HG02884 (cell line): ENCODE measurements around the gene SLC24A3.
"Not testable (repeated sequence)": the region's sequence is repeated elsewhere in the genome, so short reads cannot be mapped to it uniquely, and the experiment has no call there.

Experiments
- ATAC-seq: cut with Tn5 transposase; IDR thresholded peaks from one replicate; pipeline ENCODE4 v1.9.1; 2021; ENCODE audit warnings: mild to moderate bottlenecking, moderate library complexity; ENCODE audit not compliant: unreplicated experiment

Gene SLC24A3

GRCh38 chr20:19659448-19659847 lies 447.0 kb downstream of the SLC24A3 start:
- ATAC-seq = no peak

- ATAC-seq = no peak
Measured at GRCh38 chr20:19660808-19661378, 448.5 kb downstream of the SLC24A3 start.

GRCh38 chr20:19661717-19662636 lies 449.5 kb downstream of the SLC24A3 start:
- ATAC-seq = no peak

GRCh38 chr20:19662637-19662995 lies 450.2 kb downstream of the SLC24A3 start:
- ATAC-seq = no peak

GRCh38 chr20:19668418-19668817 lies 456.0 kb downstream of the SLC24A3 start:
- no peak for ATAC-seq

GRCh38 chr20:19670829-19671228 lies 458.4 kb downstream of the SLC24A3 start:
- ATAC-seq = no peak

- no peak for ATAC-seq
Measured at GRCh38 chr20:19671374-19671773, 458.9 kb downstream of the SLC24A3 start.

- no peak for ATAC-seq
Measured at GRCh38 chr20:19672498-19672897, 460.1 kb downstream of the SLC24A3 start.

GRCh38 chr20:19673575-19673974 lies 461.1 kb downstream of the SLC24A3 start:
- no peak for ATAC-seq

GRCh38 chr20:19676202-19676601 lies 463.8 kb downstream of the SLC24A3 start:
- ATAC-seq = no peak

- no peak for ATAC-seq
Measured at GRCh38 chr20:19677336-19677735, 464.9 kb downstream of the SLC24A3 start.

GRCh38 chr20:19678591-19678990 lies 466.1 kb downstream of the SLC24A3 start:
- not testable (repeated sequence) for ATAC-seq

- ATAC-seq = no peak
Measured at GRCh38 chr20:19679900-19680495, 467.6 kb downstream of the SLC24A3 start.

GRCh38 chr20:19682249-19682648 lies 469.8 kb downstream of the SLC24A3 start:
- ATAC-seq = no peak

- no peak for ATAC-seq
Measured at GRCh38 chr20:19683188-19683587, 470.7 kb downstream of the SLC24A3 start.

GRCh38 chr20:19683822-19684221 lies 471.4 kb downstream of the SLC24A3 start:
- ATAC-seq = no peak

GRCh38 chr20:19688031-19688806 lies 475.8 kb downstream of the SLC24A3 start:
- no peak for ATAC-seq

- no peak for ATAC-seq
Measured at GRCh38 chr20:19690462-19690861, 478.0 kb downstream of the SLC24A3 start.

GRCh38 chr20:19691125-19691524 lies 478.7 kb downstream of the SLC24A3 start:
- ATAC-seq = no peak

GRCh38 chr20:19692100-19692499 lies 479.7 kb downstream of the SLC24A3 start:
- no peak for ATAC-seq

- ATAC-seq = no peak
Measured at GRCh38 chr20:19692685-19693119, 480.3 kb downstream of the SLC24A3 start.
